Stimulated activated CD4-positive, alpha-beta T cell treated with anti-CD3 and anti-CD28 coated beads, Interleukin-1b, Interleukin-23, amount 100 ng/mL, for 48 hours (primary cell): ENCODE results near the gene IL34.

Source experiments
- DNase-seq: peaks from one replicate; pipeline ENCODE4 v3.0.0-alpha.2; 2020

Gene IL34

DNA sequence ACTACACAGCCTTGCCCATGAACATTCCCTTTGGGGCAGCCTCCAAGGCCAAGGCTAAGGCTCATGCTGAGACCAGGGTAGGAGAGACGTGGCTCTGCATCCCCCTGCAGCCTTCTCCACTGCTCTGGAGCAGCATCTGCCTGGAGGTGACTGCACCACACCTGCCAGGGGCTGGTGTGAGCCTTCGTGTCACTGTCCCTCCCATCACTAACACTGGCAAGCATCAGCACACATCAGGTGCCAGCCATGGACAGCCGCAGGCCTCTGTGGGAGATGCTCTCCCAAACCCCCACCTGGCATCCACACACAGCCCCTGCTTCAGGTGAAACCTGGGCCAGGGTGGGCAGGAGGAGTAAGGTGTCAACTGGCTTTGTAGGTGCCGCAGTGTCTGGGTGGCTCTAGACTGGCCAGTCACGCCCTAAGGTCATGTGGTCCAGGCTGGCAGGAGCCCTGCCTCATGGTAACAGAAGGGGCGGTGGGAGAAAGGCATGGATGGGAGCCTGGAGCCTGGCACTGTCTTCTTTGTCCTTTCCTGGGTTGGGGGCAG is 57.5 kb downstream of the IL34 start:
- no peak for DNase-seq

DNA sequence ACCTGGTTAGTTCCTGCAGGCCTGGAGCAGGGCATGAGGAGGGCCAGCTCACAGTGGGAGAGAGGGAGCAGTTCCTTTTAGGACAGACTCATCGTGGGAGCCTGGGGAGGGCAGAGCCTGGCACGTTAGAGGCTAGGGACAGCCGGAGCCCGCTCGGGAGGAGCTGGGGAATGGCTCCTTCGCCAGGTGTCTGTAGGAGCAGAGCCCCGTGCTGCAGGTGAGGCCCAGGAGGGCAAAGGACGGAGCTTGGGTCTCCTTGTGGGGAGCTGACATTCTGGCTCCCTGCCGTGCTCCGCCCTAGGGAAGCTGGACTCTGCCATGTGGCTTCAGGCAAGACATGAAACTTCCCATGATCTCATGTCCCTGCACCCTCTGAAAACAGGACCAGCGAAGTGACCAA is 58.2 kb downstream of the IL34 start:
- DNase-seq = no peak

DNA sequence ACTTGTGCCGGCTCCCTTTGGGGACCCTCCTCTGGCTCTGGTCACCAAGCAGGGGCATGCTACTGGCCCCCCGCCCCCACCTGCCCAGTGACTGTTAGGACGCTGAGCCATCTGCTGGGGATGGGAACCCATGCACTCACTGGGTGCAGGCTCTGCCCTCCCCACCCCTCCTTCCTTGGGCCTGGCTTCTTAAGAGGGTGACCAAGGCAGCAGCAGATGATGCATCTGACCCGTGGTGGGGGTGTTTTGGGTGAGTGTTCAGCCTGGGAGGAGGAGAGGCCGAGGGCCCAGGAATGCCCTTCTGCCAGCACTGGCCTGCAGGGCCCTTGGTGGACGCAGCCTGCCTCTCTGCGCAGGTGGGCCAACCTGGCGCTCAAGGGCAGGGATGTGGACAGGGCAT is 58.7 kb downstream of the IL34 start:
- no peak for DNase-seq

DNA sequence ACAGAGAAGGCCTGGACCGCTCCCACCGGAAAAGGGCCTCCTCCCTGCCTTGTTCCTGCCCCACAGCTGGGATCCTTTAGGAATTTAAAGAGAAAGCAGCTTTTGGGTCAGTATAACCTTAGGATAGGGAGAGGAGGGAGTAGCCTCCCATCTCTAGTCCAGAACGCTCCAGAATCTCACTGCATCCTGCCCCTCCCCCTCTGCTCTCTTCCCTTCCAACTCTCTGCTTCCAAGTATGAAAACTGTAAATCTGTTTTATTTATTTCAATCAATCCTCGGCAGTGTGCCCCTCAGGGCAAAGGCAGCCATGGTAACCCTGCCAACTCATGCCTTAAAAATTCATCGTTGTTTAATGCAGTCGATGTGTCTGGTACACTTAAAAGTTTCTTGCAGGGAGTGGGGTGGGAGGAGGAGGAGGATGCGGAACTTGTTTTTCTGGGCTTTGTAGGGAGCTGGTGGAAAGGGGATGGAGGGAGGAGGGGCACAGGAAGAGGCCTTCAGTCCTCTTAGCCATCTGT is 60.6 kb downstream of the IL34 start:
- DNase-seq = no peak

DNA sequence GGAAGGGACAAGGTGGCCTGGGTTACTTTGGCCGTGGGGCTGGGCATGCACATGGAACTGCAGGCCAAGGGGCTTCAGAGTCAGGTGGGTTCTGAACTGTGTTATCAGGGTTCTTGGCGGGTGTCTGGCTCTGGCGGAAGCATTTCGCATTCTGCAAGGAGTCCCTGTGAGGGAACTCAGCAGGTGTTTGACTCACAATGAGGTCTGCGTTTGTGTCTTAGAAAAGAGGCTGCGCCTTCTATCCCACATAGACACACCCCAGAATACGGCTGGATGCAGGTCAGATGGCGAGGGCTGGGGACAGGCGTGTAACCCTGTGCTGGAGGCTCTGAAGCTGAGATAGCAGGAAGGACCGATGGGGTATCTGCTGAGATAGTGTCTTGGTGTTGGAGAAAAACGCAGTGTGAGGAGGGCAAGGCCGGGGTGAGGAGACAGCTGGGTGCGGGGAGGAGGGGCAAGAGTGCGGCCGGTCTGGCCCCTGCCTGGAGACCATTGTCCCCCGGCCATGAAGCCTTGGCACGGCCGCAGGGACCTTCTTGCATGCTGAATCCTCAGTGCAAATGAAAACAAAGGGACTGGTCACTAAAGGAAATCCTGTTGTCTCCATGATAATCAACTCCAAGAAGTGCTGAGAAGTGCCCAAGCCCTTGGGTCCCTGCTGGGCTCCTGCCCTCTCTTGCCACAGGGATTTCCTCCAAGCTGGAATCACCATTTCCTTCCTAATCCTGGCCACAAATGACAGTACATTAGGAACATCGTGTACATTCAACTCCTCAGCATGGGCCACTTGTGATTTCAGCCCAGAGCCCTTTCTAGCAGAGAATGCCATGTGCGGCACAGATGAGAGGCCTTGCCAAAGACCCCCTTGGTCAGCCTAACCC is 62.2 kb downstream of the IL34 start:
- no peak for DNase-seq

DNA sequence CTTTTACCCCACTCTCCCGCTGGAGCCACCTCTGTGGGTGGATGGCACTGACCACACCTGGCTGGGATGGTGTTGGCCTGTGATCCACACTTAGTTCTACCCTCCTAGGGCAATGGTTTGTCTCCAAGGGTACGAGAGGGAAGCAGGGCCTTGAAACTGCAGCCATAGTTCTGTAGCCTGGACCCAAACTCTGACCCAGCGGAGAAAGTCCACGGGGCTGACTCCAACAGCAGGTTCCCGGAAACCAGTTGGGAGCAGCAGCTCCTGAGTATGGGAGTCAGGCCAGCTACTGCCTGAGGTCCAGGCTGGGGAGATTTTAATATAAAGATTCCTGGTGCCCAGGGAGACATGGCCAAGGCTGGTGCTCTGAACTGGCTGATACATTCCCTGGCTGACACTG is 63.1 kb downstream of the IL34 start:
- no peak for DNase-seq

DNA sequence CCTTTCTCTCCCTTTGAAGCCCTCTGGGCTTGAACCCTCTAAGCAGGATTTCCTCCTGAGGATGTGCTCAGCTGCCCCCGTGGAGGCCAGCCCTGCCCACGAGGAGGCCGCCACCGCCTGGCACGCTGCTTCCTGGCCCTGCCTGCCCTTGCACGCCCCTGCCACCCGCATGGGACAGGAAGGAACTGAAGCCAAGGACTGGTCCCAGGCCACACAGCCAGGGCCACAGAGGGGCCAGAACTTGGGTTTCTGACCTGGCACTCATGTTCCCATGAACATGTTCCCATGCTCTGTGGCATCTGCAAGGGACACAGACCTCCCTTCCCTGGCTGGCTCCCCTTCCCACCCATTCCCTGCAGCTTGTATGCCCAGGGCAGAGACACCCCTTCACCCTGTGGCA is 63.6 kb downstream of the IL34 start:
- DNase-seq = no peak
